Right forelimb (tissue), 1 donor: ENCODE data around the gene IL6R.
"Not testable (repeated sequence)": the region's sequence is repeated elsewhere in the genome, so short reads cannot be mapped to it uniquely, and the experiment has no call there.

Experiments
- DNase-seq: peaks from one replicate; pipeline ENCODE4 v3.0.0-alpha.2; 2018

Gene IL6R

DNA sequence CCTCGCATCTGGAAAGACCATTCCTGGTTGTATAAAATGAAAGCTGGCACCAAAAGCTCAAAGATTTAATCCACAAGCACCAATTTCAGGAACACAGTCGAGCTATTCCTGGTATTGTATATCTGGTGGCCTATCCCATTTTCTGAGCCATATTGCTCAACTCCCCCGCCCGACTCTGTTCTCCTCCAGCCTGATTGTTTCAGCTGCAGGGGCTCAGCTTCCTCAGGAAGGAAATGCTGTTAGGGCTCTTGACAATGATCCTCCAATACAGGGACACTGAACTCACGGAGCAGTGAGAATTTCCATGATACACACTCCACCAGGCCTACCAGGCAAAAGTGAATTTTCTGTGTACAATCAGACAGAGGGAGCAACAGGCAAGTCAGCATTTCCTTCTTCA lies 80.0 kb downstream of the IL6R start:
- no peak for DNase-seq

GRCh38 chr1:154485910-154486496 lies 80.9 kb downstream of the IL6R start:
- DNase-seq, result no peak

- DNase-seq, result not testable (repeated sequence)
Observed at GRCh38 chr1:154486756-154487155, 81.6 kb downstream of the IL6R start.

DNA sequence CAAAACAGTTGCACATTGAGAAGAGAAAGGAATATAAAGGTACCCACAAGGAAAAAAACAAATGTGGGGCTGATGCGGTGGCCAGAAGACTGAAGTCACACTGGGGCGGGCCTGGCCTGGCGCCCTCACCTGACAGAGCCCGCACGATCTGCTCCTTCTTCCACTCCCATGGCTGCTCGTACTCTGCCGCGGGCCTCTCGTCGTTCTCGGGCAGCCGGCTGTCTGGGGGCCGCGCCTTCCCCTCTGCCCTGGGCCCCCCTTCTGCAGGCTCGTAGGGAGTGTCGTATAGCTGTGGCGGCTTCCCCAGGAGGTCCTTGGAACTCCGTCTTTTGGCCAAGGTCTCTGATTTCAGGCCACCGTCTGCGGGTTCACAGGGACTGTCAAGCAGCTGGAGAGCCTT lies 83.8 kb downstream of the IL6R start:
- no peak for DNase-seq

- no peak for DNase-seq
Observed at GRCh38 chr1:154489695-154490274, 84.6 kb downstream of the IL6R start.

GRCh38 chr1:154490317-154490716 lies 85.2 kb downstream of the IL6R start:
- no peak for DNase-seq

DNA sequence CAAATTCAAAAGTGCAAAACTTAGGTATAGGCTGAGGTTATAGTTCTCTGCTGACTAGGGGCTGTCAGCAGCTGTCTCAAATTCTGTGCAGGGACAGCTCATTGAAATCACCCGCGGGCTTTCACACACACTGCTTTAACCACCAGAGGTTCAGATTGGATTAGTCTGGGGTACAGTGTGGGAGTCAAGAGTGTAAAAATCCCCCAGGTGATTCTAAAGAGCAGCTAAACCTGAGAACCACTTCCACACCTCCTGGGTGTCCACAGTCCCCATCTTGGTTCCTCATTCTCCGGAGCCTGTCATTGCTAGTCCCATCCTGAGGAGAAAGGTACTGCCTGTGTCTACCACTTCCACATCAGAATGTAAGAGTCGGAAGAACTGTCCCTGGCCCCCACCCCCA lies 87.0 kb downstream of the IL6R start:
- no peak for DNase-seq

- no peak for DNase-seq
Observed at GRCh38 chr1:154493276-154493675, 88.1 kb downstream of the IL6R start.

DNA sequence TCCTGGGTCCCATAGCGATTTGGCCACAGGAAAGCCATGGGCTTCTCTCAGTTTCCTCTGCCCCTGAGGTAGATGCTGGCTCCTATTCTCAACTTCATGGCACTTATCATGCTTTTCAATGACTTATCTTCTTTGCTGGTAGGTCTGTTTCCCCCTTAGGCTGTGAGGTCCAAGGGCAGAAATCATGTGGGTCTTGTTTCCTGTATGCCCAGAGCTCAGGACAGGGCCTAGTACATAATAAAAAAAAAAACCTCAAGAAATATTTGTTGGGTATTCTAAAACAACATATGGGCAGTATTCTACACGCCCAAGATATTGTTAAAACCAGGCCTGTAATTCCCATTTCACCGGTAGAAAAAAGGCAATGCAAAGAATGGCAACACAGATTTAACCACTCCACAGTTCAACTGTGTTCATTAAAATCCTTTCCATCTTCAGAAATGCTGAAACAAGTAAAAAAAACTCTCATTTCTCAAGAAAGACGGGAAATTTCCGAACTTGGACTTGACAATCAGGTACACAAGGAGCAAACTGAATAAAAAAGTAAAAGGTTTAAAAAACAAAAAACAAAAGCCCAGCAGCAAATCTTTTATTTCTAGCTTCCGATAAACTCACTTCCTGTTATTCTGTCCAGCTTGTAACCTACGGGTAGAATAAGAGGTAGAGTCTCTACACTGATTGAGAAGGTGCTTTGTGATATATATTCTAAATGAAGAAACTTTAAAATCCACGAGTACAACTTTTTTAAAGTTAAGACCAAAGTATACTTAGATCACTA lies 90.5 kb downstream of the IL6R start:
- DNase-seq, result no peak

DNA sequence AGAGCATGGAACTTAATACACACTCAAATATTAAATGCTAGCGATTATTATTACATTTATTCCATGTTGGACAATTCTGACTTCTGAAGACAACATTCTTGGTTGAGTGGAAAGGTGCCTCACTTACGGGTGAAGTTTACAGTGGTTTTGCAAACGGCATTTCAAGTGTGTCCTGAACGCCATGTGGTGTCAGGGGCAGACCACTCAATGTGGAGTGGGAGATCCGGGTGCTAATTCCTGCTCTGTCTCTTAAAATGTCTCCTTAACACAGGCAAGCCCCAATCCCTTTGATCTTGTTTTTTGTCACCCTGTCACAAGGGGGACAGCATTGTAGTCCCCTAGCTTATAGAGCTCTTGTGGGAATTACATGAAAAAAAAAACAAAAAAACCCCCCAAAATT lies 91.2 kb downstream of the IL6R start:
- DNase-seq, result no peak

- DNase-seq, result no peak
Observed at GRCh38 chr1:154497026-154497806, 92.1 kb downstream of the IL6R start.

DNA sequence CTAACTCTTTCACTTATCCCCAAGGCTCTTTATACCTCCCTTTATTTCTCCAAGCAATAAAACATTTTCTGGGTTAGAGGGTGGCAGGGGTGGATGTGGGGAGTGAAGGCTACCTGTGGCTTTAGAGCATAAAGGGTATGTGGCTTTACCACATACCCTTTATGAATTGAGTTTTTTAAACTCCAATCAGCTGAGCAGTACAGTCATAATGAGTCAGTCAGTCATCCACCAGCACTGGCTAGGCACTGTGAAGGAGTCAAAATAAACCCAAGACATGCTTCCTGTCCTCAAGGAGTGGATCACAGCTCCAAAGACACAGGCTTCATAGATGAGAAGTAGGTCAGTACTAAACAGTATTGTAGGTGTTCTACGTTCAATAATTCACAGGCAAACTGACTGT lies 94.3 kb downstream of the IL6R start:
- DNase-seq, result no peak

GRCh38 chr1:154500533-154500932 lies 95.4 kb downstream of the IL6R start:
- no peak for DNase-seq

GRCh38 chr1:154501423-154502065 lies 96.4 kb downstream of the IL6R start:
- peak; percentile 47 for DNase-seq

DNA sequence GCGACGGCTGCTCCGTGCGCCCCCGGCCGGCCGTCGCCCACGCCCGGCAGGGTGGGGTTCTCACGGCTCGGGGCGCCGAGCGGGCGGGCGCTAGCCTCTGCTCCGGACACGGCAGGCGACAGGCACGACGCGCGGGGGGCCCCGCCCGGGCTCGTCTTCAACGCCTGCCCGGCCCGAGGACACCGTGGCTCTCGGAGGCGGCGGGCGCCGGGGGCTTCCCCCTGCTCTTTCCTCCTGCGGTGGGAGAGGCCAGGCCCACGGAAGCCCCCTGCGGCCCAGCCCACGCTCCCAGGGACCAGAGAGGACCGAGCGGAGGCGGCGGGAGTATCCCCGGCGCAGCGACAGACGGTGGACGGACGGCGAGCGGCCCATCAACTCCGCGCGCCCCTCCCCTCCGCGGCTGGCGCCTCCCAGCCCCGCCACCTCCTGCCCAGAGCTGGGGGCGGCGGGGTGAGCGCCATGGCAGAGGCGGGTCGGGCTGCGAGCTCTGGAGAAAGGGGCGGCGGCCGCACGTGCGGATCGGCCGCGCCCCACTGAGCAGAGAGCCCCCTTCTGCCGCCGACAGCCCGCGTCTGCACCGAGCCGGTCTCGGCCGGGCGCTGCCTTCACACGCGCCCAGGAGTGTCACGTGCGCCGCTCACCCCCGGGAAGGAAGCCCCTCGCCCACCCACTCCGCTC lies 97.1 kb downstream of the IL6R start, which contains the start of the genes SHE and TDRD10:
Gene SHE, minus strand, starts transcription at position 347 of the 678 bp plus-strand sequence. CDS start 386 bp downstream, outside the sequence.
Gene TDRD10, plus strand, starts transcription at position 154 of the 678 bp plus-strand sequence. CDS start 4,685 bp downstream, outside the sequence.
- peak; percentile 48 for DNase-seq

DNA sequence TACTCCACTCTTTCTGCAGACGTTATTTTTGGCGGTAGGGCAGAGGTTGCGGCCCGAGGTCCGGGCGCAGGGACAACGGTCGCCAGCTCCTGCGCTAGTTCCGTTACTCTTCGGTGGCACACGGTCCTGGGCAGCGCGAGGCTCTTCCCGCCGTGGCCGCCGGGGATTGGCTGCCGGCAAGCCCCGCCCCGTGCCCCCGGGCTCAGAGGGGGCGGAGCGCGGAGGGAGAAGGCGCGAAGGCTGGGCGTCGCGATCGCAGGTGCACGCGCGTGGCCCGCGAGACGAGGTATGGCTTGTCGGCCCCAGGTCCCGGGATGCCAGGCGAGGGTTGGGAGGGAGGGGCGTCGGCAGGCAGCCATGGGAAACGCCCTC lies 97.6 kb downstream of the IL6R start:
- DNase-seq, result no peak

- DNase-seq, result no peak
Observed at GRCh38 chr1:154503898-154504297, 98.8 kb downstream of the IL6R start.

GRCh38 chr1:154512760-154513159 lies 107.6 kb downstream of the IL6R start:
- no peak for DNase-seq

GRCh38 chr1:154514066-154514553 lies 109.0 kb downstream of the IL6R start:
- no peak for DNase-seq

DNA sequence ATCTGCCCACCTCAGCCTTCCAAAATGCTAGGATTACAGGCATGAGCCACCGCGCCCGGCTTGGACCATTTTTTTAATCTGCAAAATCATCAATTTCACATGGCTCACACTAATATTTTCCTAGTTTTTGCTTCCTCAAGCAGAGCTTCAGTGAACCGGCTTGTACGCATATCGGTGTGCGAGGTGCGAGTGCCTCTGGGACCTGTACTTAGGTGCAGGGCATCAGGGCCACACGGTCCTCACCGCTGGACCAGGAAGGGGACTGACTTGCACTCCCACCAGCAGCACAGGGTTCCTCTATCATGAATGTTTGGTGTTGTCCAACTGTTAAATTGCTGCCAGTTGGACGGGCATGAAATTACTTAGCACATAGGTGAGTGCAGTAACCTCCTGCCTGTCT lies 112.5 kb downstream of the IL6R start:
- no peak for DNase-seq
